ENCODE data around the gene CDK14. TPM values are rescaled to one million over a fixed set of nuclear protein-coding genes. Genes with fewer than 3 reads are reported as not detected.

Gene CDK14
- total RNA-seq, 2 donors from 2014 or later = 8.7 to 13.4 TPM

GRCh38 chr7:90625051-90625450 is 28.9 kb downstream of the CDK14 start:
- no peaks in the 10 kb centered on the region for H3K9me3 Mint-ChIP-seq
- 90 to 100% methylated on average over 4 to 5 of the region's 5 CpGs for WGBS, 2 experiments (ENCODE audit: insufficient coverage in 1 of 2, insufficient read length in 1 of 2)
- H3K27ac ChIP-seq (ENCODE audit: low read depth, low read length) = peak overlapping the region; percentile 40
- DNase-seq = no peak
- H3K9ac ChIP-seq (ENCODE audit: extremely low read depth, low read length, poor library complexity, severe bottlenecking) = no peak overlapping the region
- H3K36me3 ChIP-seq (ENCODE audit: control insufficient read depth, insufficient read depth, low read length) = no peaks in the 10 kb centered on the region
- peaks cover 22% of the 10 kb centered on the region for H3K4me1 ChIP-seq (ENCODE audit: control insufficient read depth, insufficient read depth, low read length)
- H3K27me3 Mint-ChIP-seq (ENCODE audit: insufficient read depth) = peaks cover 9% of the 10 kb centered on the region
- no peaks in the 10 kb centered on the region for H3K36me3 Mint-ChIP-seq (ENCODE audit: low read depth)
- no peak for TF ChIP-seq CTCF (conservative IDR thresholded peaks at IDR 0.05)
- H3K27me3 ChIP-seq (ENCODE audit: control insufficient read depth, insufficient read depth, low read length, poor library complexity, severe bottlenecking) = no peaks in the 10 kb centered on the region
- H3K9me3 ChIP-seq (ENCODE audit: control insufficient read depth, low read length) = no peaks in the 10 kb centered on the region
- H3K4me3 Mint-ChIP-seq = no peak overlapping the region
- peaks cover 40% of the 10 kb centered on the region for H3K4me1 Mint-ChIP-seq
- no peak overlapping the region for H3K27ac Mint-ChIP-seq
- H3K4me3 ChIP-seq (ENCODE audit: low read length) = peak overlapping the region; percentile 67

- Mint-ChIP-seq H3K27me3 (ENCODE audit: insufficient read depth) (peaks cover 4% of the 10 kb centered on the region), H3K9me3 (no peaks in the 10 kb centered on the region), H3K27ac (peak overlapping the region; percentile 9), H3K4me1 (peaks cover 40% of the 10 kb centered on the region), H3K36me3 (ENCODE audit: low read depth) (no peaks in the 10 kb centered on the region), H3K4me3 (no peak overlapping the region)
- Histone ChIP-seq H3K27me3 (ENCODE audit: control insufficient read depth, insufficient read depth, low read length, poor library complexity, severe bottlenecking) (no peaks in the 10 kb centered on the region), H3K4me3 (ENCODE audit: low read length) (peak overlapping the region; percentile 67), H3K9me3 (ENCODE audit: control insufficient read depth, low read length) (no peaks in the 10 kb centered on the region), H3K36me3 (ENCODE audit: control insufficient read depth, insufficient read depth, low read length) (no peaks in the 10 kb centered on the region), H3K4me1 (ENCODE audit: control insufficient read depth, insufficient read depth, low read length) (peaks cover 22% of the 10 kb centered on the region), H3K9ac (ENCODE audit: extremely low read depth, low read length, poor library complexity, severe bottlenecking) (peak overlapping the region; percentile 47), H3K27ac (ENCODE audit: low read depth, low read length) (peak overlapping the region; percentile 81)
- no peak for TF ChIP-seq CTCF (conservative IDR thresholded peaks at IDR 0.05)
- WGBS, 2 experiments (ENCODE audit: insufficient coverage in 1 of 2, insufficient read length in 1 of 2) = 42% methylated on average over 3 of the region's 3 CpGs; no CpG with 5 or more reads in 1 of the 2 experiments
- peak; percentile 72 for DNase-seq
Observed at GRCh38 chr7:90625562-90625961, 29.4 kb downstream of the CDK14 start.

- Mint-ChIP-seq H3K27me3 (ENCODE audit: insufficient read depth) (peaks cover 3% of the 10 kb centered on the region), H3K27ac (peak overlapping the region; percentile 9)
Observed at GRCh38 chr7:90626013-90626412, 29.9 kb downstream of the CDK14 start.

More at GRCh38 chr7:90626013-90626412, 29.9 kb downstream of the CDK14 start:
- no peak for DNase-seq
- H3K36me3 ChIP-seq (ENCODE audit: control insufficient read depth, insufficient read depth, low read length) = no peaks in the 10 kb centered on the region
- WGBS, 2 experiments (ENCODE audit: insufficient coverage in 1 of 2, insufficient read length in 1 of 2) = 71% methylated on average over 3 of the region's 3 CpGs; no CpG with 5 or more reads in 1 of the 2 experiments
- H3K9ac ChIP-seq (ENCODE audit: extremely low read depth, low read length, poor library complexity, severe bottlenecking) = peak overlapping the region; percentile 47
- H3K4me3 Mint-ChIP-seq = no peak overlapping the region
- no peak for TF ChIP-seq CTCF (conservative IDR thresholded peaks at IDR 0.05)
- H3K36me3 Mint-ChIP-seq (ENCODE audit: low read depth) = no peaks in the 10 kb centered on the region
- H3K27me3 ChIP-seq (ENCODE audit: control insufficient read depth, insufficient read depth, low read length, poor library complexity, severe bottlenecking) = no peaks in the 10 kb centered on the region
- peak overlapping the region; percentile 81 for H3K27ac ChIP-seq (ENCODE audit: low read depth, low read length)
- H3K9me3 Mint-ChIP-seq = no peaks in the 10 kb centered on the region
- peak overlapping the region; percentile 67 for H3K4me3 ChIP-seq (ENCODE audit: low read length)
- H3K9me3 ChIP-seq (ENCODE audit: control insufficient read depth, low read length) = no peaks in the 10 kb centered on the region
- peaks cover 22% of the 10 kb centered on the region for H3K4me1 ChIP-seq (ENCODE audit: control insufficient read depth, insufficient read depth, low read length)
- H3K4me1 Mint-ChIP-seq = peaks cover 40% of the 10 kb centered on the region
